GM21360 (cell line): ENCODE measurements around the gene NEDD8.

Experiments used
- ATAC-seq: cut with Tn5 transposase; IDR thresholded peaks from one replicate; pipeline ENCODE4 v1.9.1; 2021; ENCODE audit warnings: mild to moderate bottlenecking, moderate library complexity; ENCODE audit not compliant: unreplicated experiment

NEDD8 gene

DNA sequence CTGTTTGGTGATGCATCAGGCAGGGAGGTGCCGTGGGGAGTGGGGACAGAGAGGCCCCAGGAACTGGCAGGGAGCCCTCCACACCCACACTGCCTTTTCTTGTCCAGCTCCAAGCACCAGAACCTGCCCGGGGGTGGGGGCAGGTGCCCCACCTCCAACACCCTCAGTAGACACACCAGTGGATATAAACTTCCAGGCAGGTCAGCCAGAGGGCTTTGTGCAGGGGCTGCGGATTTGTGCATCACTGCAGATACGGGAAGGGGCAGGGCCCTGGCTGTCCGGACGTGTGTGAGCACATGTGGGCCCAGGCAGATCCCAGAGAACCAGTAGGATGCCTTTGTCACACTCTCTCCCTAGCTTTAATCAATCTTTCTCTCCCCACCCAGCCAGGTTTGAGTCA is 32.1 kb upstream of the NEDD8 start:
- no peak for ATAC-seq

DNA sequence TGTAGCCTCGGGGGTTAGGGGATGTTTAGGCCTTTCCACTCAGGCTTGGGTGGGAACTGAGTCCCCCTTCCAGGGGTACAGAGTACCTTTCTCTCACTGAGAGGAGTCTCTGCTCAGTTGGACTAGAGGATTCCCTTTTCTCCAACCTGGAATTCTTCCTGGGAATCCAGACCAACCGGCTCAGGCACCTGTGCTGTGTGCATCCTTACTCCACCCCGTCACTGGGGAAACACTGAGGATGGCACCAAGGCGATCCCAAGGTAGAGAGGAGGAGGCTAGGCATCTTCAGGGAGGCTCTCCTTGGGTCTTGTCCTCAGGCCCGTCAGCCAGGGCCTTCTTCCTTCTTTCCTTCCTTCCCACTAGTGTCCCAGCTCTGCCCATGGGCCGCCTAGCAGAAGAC is 31.7 kb upstream of the NEDD8 start:
- no peak for ATAC-seq

DNA sequence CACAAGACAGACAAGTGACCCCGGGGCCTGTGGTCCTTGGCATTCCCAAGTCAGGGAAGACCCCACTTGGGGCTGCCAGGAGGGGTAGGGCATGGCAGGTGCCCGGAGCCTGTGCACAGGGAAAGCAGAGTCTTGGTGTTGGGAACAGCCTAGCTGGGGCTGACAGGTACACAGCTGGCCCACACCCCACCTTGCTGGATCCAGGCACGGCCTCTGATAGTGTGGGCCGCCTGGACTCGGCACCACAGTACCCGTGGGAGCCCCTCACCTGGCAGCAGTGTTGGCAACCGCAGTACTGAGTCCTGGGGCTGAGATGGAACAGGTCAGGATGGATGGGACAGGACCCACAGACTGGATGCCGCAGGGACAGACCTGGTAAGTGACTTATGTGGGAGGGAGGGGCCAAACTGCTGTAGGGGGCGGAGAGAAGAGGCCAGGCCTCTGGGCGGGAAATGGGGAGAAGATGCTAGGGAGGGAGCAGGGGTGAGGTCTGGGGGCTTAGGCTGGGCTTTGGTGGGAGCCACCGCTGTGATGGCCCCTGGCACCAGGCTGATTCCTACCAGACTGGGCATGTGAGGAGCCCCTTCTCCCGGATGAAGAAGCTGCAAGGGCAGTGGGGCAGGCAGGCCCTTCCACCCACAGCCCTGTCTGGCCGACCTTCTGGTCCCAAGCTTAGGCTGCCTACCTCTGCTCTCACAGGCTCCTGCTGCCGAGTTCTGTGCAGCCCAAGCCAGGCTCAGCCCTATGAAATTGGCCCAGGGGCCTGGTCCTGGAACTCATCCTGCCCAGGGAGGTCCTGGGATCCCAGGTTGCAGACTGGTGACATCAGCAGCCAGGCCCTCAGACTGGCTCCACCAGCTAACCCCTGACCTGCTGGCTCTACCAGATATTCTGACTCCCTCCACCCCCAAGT is 30.9 kb upstream of the NEDD8 start, which contains the start of gene TGM1:
TGM1 (minus strand) TSS at position 357 of the 913 bp plus-strand sequence. CDS start 825 bp downstream, outside the sequence.
- ATAC-seq, result no peak

DNA sequence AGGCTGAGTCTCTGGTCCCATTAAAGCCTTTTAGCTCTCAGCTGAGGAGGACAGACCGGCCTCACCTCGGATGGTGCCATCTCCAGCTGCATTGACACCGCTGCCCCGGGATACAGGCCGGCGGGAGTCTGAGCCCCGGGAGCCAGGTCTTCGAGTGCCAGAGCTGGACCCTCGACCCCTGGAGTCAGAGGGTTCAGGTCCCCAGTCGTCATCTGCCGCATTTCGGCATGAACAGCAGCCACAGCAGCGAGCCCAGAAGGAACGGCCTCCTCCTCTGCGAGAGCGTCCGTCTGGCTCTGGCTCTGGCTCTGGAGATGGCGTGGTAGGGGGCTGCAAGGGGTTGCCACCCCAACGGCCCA is 29.8 kb upstream of the NEDD8 start:
- no peak for ATAC-seq

DNA sequence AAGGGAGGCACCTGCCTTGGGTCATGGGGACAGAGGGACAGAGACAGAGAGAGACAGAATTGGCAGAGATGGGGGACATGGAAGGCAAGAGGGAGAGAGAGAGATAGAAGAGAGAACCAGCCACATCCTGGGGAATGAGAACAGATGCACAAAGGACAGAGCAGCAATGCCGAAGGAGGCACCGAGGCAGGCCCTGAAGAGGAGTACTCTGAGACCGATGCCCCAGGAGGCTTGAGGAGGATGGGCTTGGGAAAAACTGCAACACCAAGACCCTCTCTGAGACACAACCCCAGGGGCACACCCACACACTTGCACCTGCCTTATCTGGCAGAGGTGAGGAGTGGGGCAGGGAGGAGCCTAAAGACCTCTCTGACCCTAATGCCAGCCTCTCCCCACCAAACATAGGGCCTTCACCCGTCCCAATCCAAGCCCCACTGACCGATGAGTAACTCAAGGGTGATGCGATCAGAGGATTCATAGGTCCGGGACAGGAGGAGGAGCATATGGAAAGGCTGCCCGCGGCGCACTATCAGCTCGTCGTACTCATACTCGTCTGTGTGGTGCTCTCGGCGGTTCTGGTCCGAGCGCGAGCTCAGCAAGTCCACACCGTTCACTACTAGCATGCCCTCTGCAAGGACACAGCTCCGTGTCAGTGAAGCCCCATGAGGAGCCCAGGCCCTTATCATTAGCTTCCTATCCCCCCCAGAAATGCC is 29.2 kb upstream of the NEDD8 start:
- ATAC-seq, result no peak

DNA sequence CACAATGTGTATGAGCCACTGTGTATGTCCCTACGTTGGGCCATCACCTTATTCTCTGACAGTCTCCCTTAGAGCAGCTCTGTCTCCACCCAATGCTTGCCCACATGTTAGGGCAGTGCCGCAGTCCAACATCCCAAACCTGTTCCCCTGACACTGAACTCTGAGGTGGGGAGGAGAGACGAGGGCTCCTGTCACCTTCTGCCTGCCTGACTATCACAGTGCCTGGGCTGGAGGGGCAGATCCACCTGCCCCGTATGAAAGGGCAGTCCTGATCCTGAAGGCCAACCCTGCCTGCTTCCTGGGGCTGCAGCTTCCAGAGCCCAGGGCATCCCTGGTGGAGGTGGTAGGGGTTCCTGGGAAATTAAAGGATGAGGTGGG is 28.6 kb upstream of the NEDD8 start:
- ATAC-seq, result no peak

DNA sequence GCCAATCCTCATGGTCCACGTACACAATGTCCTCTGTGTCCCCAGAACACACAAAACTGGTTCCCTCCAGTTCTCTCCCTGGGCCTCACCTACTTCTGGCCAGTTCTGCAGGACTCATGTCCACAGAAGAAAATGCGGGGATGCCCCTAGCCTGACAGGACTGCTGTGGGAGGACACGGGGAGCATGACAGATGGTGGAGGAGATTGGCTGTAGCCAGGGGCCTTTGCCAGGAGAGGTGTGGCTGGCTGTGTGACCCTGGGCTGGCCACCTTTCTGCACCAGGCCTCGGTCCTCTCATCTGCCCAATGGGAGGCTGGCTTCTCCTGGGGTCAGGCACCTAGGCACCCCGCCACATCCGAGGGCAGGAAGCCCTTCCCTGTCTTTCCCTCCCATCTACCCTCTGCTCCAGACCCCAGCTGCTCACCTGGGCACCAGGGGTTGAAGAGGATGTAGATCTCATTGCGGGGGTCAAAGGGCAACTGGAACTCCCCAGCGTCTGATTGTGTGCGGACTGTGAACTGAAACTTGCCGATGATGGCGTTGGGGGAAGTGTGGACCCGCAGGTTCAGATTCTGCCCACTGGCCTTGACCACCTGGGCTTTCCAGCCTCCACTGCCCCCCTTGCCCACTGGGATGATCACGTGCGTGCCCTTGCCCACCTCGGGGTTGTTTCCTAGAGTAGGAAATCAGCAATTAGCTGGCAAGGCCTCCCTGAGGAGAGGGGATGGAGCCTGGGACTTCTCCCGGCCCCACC is 28.0 kb upstream of the NEDD8 start:
- no peak for ATAC-seq

DNA sequence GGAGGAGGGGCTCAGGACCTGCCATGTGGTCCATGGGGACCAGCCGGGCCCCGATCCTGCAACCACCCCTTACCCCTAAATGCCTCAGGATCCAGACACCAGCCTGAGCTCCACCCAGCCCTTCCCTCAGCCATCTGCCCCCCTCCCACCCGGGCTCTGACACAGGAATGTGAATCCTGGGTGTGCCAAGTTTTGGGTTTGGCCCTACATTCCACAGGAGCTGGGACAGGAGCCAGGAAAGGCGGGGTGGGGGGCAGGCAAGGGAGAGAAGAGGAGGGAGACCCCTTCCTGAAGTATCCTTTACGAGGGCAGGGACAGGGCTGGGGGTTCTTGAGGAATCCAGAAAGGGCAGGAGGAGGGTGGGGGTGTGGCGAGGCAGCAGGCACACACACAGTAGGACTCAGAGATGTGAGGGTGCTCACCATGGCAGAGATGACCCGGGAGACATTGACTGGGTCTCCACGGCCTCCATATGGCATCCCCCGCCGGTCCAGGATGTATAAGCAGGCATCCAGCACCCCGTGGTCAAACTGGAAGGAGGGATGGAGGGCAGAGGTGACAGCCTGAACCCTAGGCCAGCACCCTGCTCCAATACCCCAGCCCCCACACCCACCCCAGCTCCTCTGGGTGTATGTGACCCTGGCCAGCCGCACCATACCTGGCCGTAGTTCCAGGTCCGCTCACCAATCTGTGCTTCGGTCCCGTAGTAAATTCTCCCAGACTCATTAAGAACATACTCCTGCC is 27.3 kb upstream of the NEDD8 start:
- no peak for ATAC-seq

DNA sequence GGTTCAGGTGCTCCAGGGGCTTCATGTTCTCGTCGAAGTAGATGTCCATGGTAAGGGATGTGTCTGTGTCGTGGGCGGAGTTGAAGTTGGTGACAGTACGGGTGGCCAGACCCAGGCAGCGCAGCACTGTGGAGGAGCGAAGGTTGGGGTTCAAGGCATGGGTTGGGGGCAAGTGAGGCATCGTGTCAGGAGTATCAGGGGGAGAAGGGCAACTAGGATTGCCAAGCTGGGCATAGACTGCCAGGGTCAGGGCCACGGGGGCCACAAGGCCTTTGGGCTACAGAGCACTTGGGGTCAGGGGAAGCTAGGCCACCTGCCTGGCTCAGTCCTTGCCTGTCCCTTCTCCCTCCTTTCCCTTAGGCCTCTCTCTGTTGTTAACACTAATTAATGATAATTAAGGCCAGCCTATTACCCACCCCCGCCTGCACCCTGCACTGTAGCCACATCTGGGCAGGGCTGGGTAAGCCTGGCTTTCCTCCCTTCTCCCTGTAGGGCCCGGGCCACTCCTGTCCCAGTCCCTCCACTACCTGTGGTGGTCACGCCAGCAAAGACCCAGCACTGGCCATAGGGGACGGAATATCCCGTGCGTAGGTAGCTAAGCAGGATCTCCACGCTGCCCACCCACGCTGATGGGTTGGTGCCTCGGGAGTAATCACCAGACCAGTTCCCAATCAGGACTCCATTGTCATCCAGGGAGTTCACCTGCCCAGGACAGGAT is 26.5 kb upstream of the NEDD8 start:
- ATAC-seq, result no peak

DNA sequence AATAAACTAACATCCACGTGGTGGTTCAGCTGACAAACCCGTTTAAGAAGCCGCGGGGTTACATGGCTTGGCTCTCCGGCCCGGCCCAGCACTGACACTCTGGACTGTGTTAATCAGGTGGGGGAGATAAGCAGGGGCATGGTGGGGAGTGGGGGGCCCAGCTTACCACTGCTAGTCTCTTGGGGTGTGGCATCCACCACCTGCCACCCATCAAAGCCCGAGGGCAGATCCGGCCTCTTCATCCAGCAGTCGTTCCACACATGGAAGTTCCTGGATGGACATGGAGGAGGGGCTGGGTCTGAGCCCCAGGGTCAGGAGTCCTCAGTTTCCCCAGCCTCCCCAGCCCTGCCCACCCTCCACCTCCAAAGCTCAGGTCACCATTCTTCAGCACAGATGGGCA is 26.0 kb upstream of the NEDD8 start:
- no peak for ATAC-seq

DNA sequence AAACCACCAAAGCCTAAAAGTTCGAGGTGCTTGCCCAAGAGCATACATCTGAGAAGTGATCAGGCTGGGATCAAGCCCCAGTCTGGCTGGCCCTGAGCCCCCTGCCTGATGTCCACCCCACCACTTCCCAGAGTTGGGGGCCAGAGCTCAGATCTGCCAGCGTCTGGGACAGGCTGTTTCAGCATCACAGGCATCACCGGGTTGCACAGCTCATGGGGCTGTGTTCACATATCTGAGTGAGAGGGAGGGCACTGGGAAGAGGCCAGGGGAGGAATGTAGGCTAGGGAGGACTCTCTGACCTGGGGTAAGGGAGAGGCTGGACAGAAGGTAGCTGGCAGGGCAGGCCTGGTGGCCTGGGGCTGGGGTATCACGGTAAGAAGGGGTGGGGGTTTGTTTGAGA is 24.8 kb upstream of the NEDD8 start:
- ATAC-seq, result no peak

DNA sequence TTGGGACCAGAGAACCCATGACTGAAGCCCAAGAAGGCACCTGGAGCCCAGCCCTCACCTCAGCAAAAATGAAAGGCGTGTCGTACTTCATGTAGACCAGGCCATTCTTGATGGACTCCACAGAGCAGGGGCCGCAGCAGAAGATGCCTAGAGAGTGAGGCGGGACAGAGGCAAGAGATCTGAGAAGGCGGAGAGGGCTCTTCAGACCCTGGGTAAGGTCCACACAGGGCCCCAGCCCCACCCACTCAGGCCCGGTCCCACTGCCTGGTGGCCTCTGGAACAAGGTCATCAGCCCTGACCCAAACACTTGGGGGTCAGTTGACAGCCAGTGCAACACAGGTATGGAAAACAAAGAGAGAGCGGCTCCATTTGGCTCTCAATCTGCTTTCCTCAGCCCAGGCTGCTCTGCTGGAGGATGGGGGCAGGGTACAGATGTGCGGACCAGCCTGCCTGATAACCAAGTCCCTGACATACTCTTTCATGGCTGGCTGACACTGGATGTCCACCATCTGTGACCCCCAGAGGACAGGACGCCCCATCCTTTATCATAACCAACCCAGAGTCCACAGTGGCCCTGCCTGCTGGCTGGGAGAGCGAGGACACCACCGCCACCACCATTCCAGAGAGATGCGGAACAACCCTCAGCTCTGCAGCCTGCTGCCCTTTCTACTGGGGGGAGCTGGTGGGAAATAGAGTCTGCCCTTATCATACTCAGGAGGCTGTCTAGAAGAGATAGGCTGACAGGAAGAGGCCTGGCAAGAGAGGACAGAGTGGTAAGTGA is 24.0 kb upstream of the NEDD8 start:
- ATAC-seq, result no peak

DNA sequence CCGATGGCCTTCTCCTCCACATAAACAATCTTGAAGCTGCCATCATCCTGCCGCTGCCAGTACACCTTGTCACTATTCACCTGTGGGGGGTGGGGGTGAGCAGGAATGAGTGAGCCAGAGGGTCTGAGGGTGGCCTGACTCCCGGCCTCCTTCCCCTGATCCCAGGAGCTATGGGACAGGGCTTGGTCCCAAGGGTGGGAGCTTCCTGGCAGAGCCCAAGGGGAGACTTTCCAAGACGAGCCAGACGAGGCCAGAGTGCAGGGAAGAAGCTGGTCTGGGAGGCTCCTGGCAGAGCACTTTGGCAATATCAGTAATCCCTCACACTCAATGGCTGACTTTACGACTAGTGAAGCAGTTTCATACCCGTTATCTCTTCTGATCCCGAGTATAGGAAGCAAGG is 23.3 kb upstream of the NEDD8 start:
- ATAC-seq, result no peak

DNA sequence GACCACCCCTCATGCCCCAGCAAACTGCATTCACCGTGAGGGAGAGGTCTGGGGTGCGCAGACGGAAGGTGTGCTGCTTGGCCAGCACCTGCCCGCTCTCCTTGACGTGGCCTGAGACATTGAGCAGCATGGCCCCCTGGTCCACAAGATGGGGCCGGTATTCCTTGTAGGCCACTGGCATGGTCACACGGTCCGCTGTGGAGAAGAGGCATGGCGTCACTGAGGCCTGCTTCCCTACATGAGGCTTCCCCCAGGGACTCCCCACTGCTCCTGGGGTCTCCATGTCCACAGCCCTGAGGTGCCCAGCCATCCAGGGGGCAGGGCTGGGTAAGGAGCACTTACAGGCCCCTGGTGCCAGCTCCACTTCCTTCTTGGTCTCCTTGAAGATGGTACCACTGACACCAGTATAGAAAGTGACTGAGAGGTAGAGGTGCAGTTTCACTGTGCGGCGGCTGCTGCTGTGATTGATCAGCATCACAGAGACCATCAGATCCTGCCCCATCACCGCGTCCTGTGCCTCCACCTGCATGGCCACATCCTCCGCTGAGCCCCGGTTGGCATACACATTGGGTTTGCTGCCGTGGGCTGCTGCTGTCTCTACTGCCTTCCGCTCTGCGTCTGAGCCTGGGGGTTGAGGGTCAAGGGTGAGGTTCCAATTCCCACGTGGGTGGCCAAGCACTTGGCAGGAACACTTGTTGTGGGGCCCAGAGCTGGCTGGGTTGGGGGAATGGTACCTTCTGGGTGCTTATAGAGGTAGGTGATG is 22.6 kb upstream of the NEDD8 start:
- no peak for ATAC-seq

DNA sequence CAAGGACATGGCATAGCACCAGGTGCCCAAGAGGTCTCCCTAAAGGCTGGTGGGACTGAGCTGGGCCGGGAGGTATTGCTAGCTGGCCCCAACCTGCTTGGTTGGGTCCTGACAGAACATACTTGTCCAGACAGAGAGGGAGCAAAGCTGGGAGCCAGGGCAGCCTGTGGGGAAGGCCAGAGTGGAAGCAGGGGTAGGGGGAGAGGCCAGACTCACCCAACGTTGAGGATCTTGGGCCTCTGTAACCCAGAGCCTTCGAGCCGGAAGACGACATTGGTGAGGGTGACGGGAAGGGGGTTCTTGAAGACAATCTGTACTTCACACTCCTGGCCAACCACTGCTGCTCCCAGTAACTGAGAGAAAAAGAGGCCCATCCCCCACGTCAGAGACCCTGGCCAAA is 21.8 kb upstream of the NEDD8 start:
- no peak for ATAC-seq

DNA sequence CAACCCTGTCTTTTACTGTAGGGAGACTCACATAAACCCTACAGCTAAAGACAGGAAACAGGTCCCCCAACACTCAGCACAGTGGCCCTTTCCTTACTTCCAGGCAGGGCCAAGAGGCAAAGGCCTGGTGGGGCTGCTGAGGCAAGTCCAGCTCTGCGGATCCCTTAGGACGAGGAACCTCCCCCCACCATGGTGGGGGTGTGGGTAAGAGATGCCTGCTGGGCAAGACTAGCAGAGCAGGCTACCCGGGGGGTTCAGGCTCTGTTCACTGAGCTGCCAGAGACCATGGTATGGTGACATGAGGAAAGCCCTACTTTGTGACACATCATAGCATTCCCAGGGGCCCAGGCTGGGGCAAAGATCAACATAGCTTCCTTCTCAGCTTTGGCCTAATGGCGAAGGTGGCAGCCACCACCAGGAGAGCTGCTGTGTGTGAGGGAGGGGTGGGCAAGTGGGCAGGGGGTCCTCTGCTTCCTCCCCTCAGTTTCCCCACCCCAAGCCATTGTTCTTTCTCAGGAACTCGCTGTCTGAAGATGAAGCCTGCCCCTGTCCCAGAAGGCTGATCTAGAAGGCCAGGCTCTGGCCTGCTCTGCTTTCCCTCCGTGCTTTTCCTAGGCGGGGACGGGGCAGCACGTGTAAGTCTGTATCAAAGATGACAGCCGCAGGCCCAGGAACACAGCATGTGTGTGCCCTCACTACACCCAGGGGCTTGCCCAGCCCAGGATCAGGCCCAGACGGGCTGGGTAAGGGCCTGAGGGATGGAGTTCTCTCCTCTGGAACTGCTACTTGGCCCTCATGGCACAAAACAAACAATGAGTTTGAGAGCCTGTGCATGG is 20.3 kb upstream of the NEDD8 start:
- ATAC-seq, result no peak

DNA sequence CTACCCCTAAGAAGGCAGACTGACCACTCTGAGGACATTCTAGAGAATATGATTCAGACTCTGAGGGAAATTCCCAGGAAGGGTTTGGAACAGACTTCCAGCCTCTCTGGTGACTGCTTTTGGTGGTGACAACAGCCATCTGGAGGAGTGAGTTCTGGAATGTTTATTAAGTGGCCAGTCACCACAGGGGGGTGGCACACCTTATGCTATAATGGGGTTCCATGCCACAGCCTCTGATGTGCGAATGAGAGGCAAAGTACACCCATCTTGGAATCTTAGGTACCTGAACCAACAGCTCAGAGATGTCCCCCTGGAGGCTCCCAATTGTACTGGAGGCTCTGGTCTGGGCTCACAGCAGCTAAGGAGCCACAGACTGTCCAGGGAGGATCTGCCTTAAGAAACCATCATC is 19.7 kb upstream of the NEDD8 start:
- ATAC-seq, result no peak

DNA sequence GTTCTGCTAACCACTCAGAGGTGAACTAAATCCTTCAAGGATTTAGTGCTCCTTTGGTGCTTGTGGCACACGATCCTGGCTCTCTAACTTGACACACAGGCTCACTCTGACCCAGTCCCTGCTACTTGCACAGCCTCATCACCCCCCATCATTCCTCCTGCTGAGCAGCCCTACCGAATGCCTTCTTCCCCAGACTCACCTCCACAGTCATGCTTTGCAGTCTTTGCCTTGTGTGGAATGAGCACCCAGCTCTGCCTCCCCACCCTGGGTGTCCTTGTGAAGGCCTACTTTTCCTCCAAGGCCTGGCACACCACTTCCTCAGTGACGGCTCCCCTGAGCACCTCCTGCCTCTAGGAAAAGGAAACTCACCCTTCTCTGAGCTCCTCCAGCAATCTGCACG is 18.2 kb upstream of the NEDD8 start:
- no peak for ATAC-seq
